ENCODE data around the gene ARHGEF37. TPM values are rescaled to one million over a fixed set of nuclear protein-coding genes. Genes with fewer than 3 reads are reported as not detected.

The ARHGEF37 gene
- total RNA-seq, 2 experiments from 2014 or later, result 1.1 TPM

DNA sequence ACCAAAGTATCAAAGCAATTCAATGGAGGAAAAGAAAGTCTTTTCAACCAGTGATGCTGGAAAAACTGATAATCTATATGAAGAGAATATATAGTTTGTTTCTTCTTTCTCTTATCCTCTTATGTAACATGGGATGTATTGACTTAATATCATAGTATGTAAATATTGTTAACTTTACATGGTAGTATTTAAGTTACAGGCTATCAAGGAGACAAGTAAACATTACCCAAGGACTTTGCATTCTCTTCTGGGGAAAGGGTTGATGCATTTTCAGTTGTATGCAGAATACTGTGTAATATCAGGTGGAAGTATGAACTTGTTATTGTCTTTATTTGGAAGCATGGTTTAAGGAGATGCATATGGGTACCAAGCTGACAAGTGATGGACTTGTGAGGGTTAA lies 9.1 kb upstream of the ARHGEF37 start:
- Mint-ChIP-seq H3K4me1 (ENCODE audit: low read depth) (peaks cover 11% of the 10 kb centered on the region), H3K4me3 (no peak overlapping the region), H3K27ac (no peak overlapping the region), H3K27me3 (no peaks in the 10 kb centered on the region), H3K9me3 (no peaks in the 10 kb centered on the region), H3K36me3 (ENCODE audit: low read depth) (no peaks in the 10 kb centered on the region)
- ATAC-seq, result no peak
- intact Hi-C loops (cut with micrococcal nuclease), result no loop called here
- ChIA-PET CTCF (interaction anchor here (1.3 to 1.8 kb wide), 3 partner anchors 7 to 190 kb away, joined by 4 to 5 read pairs (median 4); no protein-coding TSS in a partner anchor), POLR2A (no interaction called here)
- TF ChIP-seq, protein P1, sequence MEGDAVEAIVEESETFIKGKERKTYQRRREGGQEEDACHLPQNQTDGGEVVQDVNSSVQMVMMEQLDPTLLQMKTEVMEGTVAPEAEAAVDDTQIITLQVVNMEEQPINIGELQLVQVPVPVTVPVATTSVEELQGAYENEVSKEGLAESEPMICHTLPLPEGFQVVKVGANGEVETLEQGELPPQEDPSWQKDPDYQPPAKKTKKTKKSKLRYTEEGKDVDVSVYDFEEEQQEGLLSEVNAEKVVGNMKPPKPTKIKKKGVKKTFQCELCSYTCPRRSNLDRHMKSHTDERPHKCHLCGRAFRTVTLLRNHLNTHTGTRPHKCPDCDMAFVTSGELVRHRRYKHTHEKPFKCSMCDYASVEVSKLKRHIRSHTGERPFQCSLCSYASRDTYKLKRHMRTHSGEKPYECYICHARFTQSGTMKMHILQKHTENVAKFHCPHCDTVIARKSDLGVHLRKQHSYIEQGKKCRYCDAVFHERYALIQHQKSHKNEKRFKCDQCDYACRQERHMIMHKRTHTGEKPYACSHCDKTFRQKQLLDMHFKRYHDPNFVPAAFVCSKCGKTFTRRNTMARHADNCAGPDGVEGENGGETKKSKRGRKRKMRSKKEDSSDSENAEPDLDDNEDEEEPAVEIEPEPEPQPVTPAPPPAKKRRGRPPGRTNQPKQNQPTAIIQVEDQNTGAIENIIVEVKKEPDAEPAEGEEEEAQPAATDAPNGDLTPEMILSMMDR (IDR thresholded peaks at IDR 0.05), result no peak
- DNase-seq, result no peak

DNA sequence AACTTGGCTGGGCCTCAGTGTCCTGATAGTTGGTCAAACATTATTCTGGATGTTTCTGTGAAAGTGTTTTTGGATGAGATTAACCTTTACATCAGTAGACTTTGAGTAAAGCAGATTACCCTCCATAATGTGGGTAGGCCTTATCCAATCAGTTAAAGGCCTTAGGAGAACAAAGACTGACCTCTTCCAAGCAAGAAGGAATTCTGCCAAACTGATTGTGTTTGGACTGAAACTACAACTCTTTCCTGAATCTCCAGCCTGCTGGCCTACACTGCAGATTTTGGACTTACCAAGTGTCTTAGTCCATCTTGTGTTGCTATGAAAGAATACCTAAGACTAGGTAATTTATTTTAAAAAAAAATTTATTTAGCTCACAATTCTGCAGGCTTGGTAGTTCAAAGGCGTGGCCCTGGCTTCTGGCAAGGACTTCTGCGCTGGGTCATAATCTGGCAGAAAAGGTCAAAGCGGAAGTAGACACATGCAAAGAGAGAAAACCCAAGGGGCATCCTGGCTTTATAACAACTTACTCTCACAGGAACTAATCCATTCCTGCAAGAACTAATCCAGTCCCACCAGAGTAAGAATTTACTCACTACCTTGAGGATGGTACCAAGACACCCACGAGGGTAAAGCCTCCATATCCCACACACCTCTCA lies 8.6 kb upstream of the ARHGEF37 start:
- ChIA-PET POLR2A (no interaction called here), CTCF (interaction anchor here (1.6 to 1.8 kb wide), 2 partner anchors 8 to 10 kb away, joined by 4 read pairs; no protein-coding TSS in a partner anchor)
- H3K4me1 Mint-ChIP-seq (ENCODE audit: low read depth), result peaks cover 11% of the 10 kb centered on the region
- H3K27ac Mint-ChIP-seq, result no peak overlapping the region
- H3K4me3 Mint-ChIP-seq, result no peak overlapping the region
- no peaks in the 10 kb centered on the region for H3K36me3 Mint-ChIP-seq (ENCODE audit: low read depth)
- intact Hi-C loops (cut with micrococcal nuclease), result no loop called here
- DNase-seq (no peak), ATAC-seq (no peak)
- H3K27me3 Mint-ChIP-seq, result no peaks in the 10 kb centered on the region
- no peaks in the 10 kb centered on the region for H3K9me3 Mint-ChIP-seq
- TF ChIP-seq, protein P1 (IDR thresholded peaks at IDR 0.05), result no peak

DNA sequence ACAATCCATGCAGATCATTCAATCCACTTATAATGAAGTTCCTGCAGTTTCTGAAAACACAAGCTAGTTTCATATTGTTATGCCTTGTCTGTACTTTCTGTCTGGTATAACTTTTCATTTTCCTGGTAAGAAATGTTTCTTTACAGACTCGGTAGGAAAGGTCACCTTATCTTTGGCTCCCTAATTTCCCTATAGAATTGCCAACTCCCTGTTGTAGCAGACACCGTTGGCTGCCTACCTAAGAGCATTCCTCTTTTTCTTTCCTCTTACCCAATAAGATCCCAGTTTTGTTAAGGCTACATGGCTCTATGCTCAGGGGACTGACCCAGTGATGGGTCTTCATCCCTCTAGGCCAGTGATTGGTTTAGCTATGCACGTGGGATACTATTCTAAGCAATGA lies 6.2 kb upstream of the ARHGEF37 start:
- ATAC-seq (no peak), DNase-seq (no peak)
- H3K36me3 Mint-ChIP-seq (ENCODE audit: low read depth), result no peaks in the 10 kb centered on the region
- CTCF ChIA-PET, result interaction anchor here (0.8 to 2.1 kb wide), 7 partner anchors 10 to 207 kb away, joined by 3 to 10 read pairs (median 5); no protein-coding TSS in a partner anchor
- no peaks in the 10 kb centered on the region for H3K9me3 Mint-ChIP-seq
- H3K4me3 Mint-ChIP-seq, result no peak overlapping the region
- intact Hi-C loops (cut with micrococcal nuclease), result no loop called here
- peaks cover under 1% of the 10 kb centered on the region for H3K27me3 Mint-ChIP-seq
- POLR2A ChIA-PET, result interaction anchor here (1.1 kb wide), 1 partner anchor 25 kb away, joined by 4 read pairs; no protein-coding TSS in a partner anchor
- H3K27ac Mint-ChIP-seq, result no peak overlapping the region
- H3K4me1 Mint-ChIP-seq (ENCODE audit: low read depth), result peaks cover 11% of the 10 kb centered on the region
- TF ChIP-seq, protein P1 (IDR thresholded peaks at IDR 0.05), result no peak

DNA sequence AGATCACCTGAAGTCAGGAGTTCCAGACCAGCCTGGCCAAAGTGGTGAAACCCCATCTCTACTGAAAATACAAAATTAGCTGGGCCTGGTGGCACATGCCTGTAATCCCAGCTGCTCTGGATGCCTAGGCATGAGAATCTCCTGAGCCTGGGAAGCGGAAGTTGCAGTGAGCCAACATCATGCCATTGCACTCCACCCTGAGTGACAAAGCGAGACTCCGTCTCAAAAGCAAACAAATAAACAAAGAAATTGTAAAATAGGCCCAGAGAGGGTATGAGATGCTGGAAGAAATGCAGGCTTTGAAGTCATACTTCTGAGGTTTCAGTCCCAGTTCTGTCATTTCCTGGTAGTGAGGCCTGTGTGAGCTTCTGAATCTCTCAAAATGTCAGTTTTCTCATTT lies 5.3 kb upstream of the ARHGEF37 start:
- ChIA-PET CTCF (interaction anchor here (0.8 to 2.1 kb wide), 9 partner anchors 10 to 195 kb away, joined by 3 to 10 read pairs (median 5); no protein-coding TSS in a partner anchor), POLR2A (interaction anchor here (1.1 kb wide), 1 partner anchor 26 kb away, joined by 4 read pairs; no protein-coding TSS in a partner anchor)
- intact Hi-C loops (cut with micrococcal nuclease), result no loop called here
- H3K9me3 Mint-ChIP-seq, result no peaks in the 10 kb centered on the region
- no peak overlapping the region for H3K4me3 Mint-ChIP-seq
- H3K27ac Mint-ChIP-seq, result peak overlapping the region; percentile 90
- H3K36me3 Mint-ChIP-seq (ENCODE audit: low read depth), result no peaks in the 10 kb centered on the region
- TF ChIP-seq, protein P1 (IDR thresholded peaks at IDR 0.05), result no peak
- H3K27me3 Mint-ChIP-seq, result peaks cover 7% of the 10 kb centered on the region
- DNase-seq (peak; percentile 37), ATAC-seq (peak; percentile 92)
- H3K4me1 Mint-ChIP-seq (ENCODE audit: low read depth), result peaks cover 19% of the 10 kb centered on the region

DNA sequence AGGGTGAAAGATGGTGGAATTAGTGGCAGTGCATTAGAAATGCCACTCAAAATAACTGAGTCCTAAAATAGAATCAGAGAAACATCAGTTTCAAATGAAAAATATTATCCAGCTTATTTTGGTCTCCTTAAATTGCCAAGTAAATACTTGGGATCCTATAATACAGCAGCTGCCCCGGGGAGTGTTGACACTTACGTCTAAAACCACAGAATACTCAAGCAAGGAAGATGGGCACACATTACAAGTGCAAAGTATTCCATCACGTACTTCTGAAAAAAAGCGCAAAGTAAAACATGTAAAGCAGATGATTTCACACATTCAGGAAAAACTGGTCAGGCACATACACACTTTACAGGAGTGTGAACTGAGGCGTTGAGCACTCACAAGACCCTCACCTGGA lies 2.4 kb upstream of the ARHGEF37 start:
- Mint-ChIP-seq H3K27ac (no peak overlapping the region), H3K4me3 (no peak overlapping the region), H3K36me3 (ENCODE audit: low read depth) (no peaks in the 10 kb centered on the region), H3K27me3 (peaks cover 16% of the 10 kb centered on the region), H3K4me1 (ENCODE audit: low read depth) (peaks cover 22% of the 10 kb centered on the region), H3K9me3 (no peaks in the 10 kb centered on the region)
- TF ChIP-seq, protein P1 (IDR thresholded peaks at IDR 0.05), result no peak
- DNase-seq (no peak), ATAC-seq (no peak)
- CTCF ChIA-PET, result interaction anchor here (0.9 to 2.7 kb wide), 4 partner anchors 14 to 144 kb away, joined by 3 to 14 read pairs (median 6); no protein-coding TSS in a partner anchor
- intact Hi-C loops (cut with micrococcal nuclease), result no loop called here
- POLR2A ChIA-PET, result no interaction called here
